Forelimb muscle (tissue), 1 donor: ENCODE data around the gene IL12RB1. TPM values are rescaled to one million over a fixed set of nuclear protein-coding genes. Genes with fewer than 3 reads are reported as not detected.

Experiments
- DNase-seq: peaks from one replicate; pipeline ENCODE4 v3.0.0-alpha.2; 2013; ENCODE audit warnings: low read depth
- polyA plus RNA-seq: library from polyadenylated mRNA; unstranded; fragments of 120-200 nt; gene quantifications from one replicate; pipeline ENCODE4 v1.2.1, GENCODE V29; 2013; ENCODE audit not compliant: insufficient read length

IL12RB1 gene
- polyA plus RNA-seq, 1 donor: 0.35 TPM

DNA sequence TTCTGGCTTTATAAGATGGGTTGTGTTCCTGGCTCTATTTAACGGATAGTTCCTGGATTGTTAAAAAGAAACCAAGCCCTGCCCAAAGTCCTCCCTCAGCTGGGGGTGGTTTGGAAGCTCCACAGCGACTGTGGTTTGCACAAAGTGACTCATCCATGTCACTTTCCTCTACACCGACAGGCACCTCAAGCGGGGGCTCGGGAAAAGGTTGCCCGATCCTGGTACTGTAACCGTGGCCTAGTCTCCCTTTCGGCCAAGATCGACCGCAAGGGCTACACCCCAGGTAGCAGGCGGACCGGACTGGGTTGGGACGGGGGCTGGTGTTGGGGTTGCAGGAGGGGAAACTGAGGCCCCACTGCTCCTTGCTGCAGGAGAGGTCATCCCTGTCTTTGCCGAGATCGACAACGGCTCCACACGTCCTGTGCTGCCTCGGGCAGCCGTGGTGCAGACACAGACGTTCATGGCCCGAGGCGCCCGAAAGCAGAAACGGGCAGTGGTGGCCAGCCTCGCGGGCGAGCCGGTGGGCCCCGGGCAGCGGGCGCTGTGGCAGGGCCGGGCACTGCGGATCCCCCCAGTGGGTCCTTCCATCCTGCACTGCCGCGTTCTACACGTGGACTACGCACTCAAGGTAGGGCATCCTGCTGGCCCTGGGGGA is 77.2 kb downstream of the IL12RB1 start:
- DNase-seq: no peak

Other genes starting within 250 kb of the IL12RB1 start
- 1.9 TPM for gene JAK3, start 239.0 kb downstream of the IL12RB1 start, polyA plus RNA-seq
- 2,721 TPM for gene RPL18A, start 227.0 kb downstream of the IL12RB1 start, polyA plus RNA-seq
- not detected for gene SLC5A5, start 215.0 kb downstream of the IL12RB1 start, polyA plus RNA-seq
- 54.8 TPM for gene CCDC124, start 153.9 kb downstream of the IL12RB1 start, polyA plus RNA-seq
- 0.97 TPM for gene KCNN1, start 119.8 kb downstream of the IL12RB1 start, polyA plus RNA-seq
- 4.8 TPM for gene ARRDC2, start 78.8 kb downstream of the IL12RB1 start, polyA plus RNA-seq
- gene MAST3, start 10.8 kb upstream of the IL12RB1 start, polyA plus RNA-seq: 11.4 TPM
- 57.8 TPM for gene PIK3R2, start 66.2 kb upstream of the IL12RB1 start, polyA plus RNA-seq
- 0.11 TPM for gene IFI30, start 86.9 kb upstream of the IL12RB1 start, polyA plus RNA-seq
- gene MPV17L2, start 106.3 kb upstream of the IL12RB1 start, polyA plus RNA-seq: 6.2 TPM
- gene RAB3A, start 117.1 kb upstream of the IL12RB1 start, polyA plus RNA-seq: 4.2 TPM
- 4.8 TPM for gene PDE4C, start 139.5 kb upstream of the IL12RB1 start, polyA plus RNA-seq
- gene IQCN, start 187.5 kb upstream of the IL12RB1 start, polyA plus RNA-seq: 3.4 TPM
- gene JUND, start 194.7 kb upstream of the IL12RB1 start, polyA plus RNA-seq: 129 TPM
- gene LSM4, start 236.1 kb upstream of the IL12RB1 start, polyA plus RNA-seq: 87.8 TPM